ENCODE measurements around the gene ITPR1. TPM values are rescaled to one million over a fixed set of nuclear protein-coding genes. Genes with fewer than 3 reads are reported as not detected.

ITPR1 gene
- total RNA-seq, 2 donors from 2014 or later = 29.3 to 29.8 TPM

GRCh38 chr3:4752201-4753072 is 259.3 kb downstream of the ITPR1 start:
- ATAC-seq (peak; percentile 45), DNase-seq (peak in 3 of 4 donors; percentile 54 to 64 (median 60))
- TF ChIP-seq CTCF (IDR thresholded peaks at IDR 0.05) = no peak
- TF ChIP-seq POLR2A (IDR thresholded peaks at IDR 0.05) = no peak
- Histone ChIP-seq H3K27ac (peak overlapping the region; percentile 35 to 90 (median 78)), H3K27me3 (no peaks in the 10 kb centered on the region), H3K4me3 (no peak overlapping the region), H3K9me3 (no peaks in the 10 kb centered on the region), H3K36me3 (replicated peaks in 1 of 2; ENCODE audit: insufficient read depth in 1 of 2, low read depth in 2 of 2) (no peaks in the 10 kb centered on the region), H3K4me1 (peaks cover 65% of the 10 kb centered on the region)
- intact Hi-C loops (cut with DNase I) = no loop called here
- 48 to 63% methylated on average over 14 to 17 of the region's 17 CpGs for WGBS, 2 donors

GRCh38 chr3:4753073-4753691 is 260.0 kb downstream of the ITPR1 start:
- Histone ChIP-seq H3K4me3 (no peak overlapping the region), H3K27ac (peak overlapping the region in 3 of 4 donors; percentile 74 to 90 (median 82)), H3K4me1 (peaks cover 73% of the 10 kb centered on the region), H3K27me3 (no peaks in the 10 kb centered on the region), H3K9me3 (no peaks in the 10 kb centered on the region), H3K36me3 (replicated peaks in 1 of 2; ENCODE audit: insufficient read depth in 1 of 2, low read depth in 2 of 2) (no peaks in the 10 kb centered on the region)
- DNase-seq (no peak), ATAC-seq (no peak)
- intact Hi-C loops (cut with DNase I) = no loop called here
- WGBS, 2 donors = 92 to 94% methylated on average over 6 to 15 of the region's 15 CpGs
- TF ChIP-seq POLR2A (IDR thresholded peaks at IDR 0.05) (no peak), CTCF (IDR thresholded peaks at IDR 0.05) (no peak)

GRCh38 chr3:4754180-4755086 is 261.3 kb downstream of the ITPR1 start:
- Histone ChIP-seq H3K27ac (peak overlapping the region in 1 of 4 donors; percentile 82), H3K36me3 (replicated peaks in 1 of 2; ENCODE audit: insufficient read depth in 1 of 2, low read depth in 2 of 2) (no peaks in the 10 kb centered on the region), H3K4me1 (peaks cover 73% of the 10 kb centered on the region), H3K4me3 (no peak overlapping the region), H3K27me3 (no peaks in the 10 kb centered on the region), H3K9me3 (no peaks in the 10 kb centered on the region)
- DNase-seq = no peak
- 86 to 90% methylated on average over 7 of the region's 7 CpGs for WGBS, 2 donors
- intact Hi-C loops (cut with DNase I) = no loop called here
- TF ChIP-seq CTCF (IDR thresholded peaks at IDR 0.05) (no peak), POLR2A (IDR thresholded peaks at IDR 0.05) (no peak)
- no peak for ATAC-seq

GRCh38 chr3:4755566-4755965 is 262.4 kb downstream of the ITPR1 start:
- Histone ChIP-seq H3K27me3 (no peaks in the 10 kb centered on the region), H3K9me3 (no peaks in the 10 kb centered on the region), H3K36me3 (replicated peaks in 1 of 2; ENCODE audit: insufficient read depth in 1 of 2, low read depth in 2 of 2) (no peaks in the 10 kb centered on the region), H3K4me1 (peaks cover 62% of the 10 kb centered on the region), H3K4me3 (no peak overlapping the region), H3K27ac (no peak overlapping the region)
- intact Hi-C loops (cut with DNase I) = no loop called here
- no peak for ATAC-seq
- DNase-seq = no peak
- TF ChIP-seq CTCF (IDR thresholded peaks at IDR 0.05) = no peak
- no peak for TF ChIP-seq POLR2A (IDR thresholded peaks at IDR 0.05)
- 78 to 92% methylated on average over 4 of the region's 4 CpGs for WGBS, 2 donors
